GM12891 (cell line): ENCODE results near the gene SEMA3G.

Experiments
- DNase-seq: peaks from one replicate; pipeline ENCODE4 v3.0.0; 2011; ENCODE audit warnings: low spot score; ENCODE audit not compliant: insufficient read length
- FAIRE-seq: peaks from 2 replicates; lab custom pipeline; 2011; peaks lifted over from hg19 to GRCh38; lab: Jason Lieb, UNC
- PAX5 ChIP-seq: IDR thresholded peaks from 2 replicates; pipeline ENCODE4 v1.6.1; 2011; ENCODE audit warnings: low read length, moderate library complexity, mild to moderate bottlenecking; ENCODE audit not compliant: insufficient read depth, severe bottlenecking
- POLR2A ChIP-seq: IDR thresholded peaks from 2 replicates; pipeline ENCODE4 v1.6.1; 2011; ENCODE audit warnings: low read depth, low read length, control low read depth
- POLR2AphosphoS5 ChIP-seq: IDR thresholded peaks from 2 replicates; pipeline ENCODE4 v1.6.1; 2011; ENCODE audit warnings: low read depth, low read length, control low read depth
- POU2F2 ChIP-seq: IDR thresholded peaks from 2 replicates; pipeline ENCODE4 v1.6.1; 2011; ENCODE audit warnings: low read depth, mild to moderate bottlenecking, control low read depth, low read length, moderate library complexity
- SPI1 ChIP-seq: IDR thresholded peaks from 2 replicates; pipeline ENCODE4 v1.6.1; 2011; ENCODE audit warnings: low read depth, low read length, control low read depth
- TAF1 ChIP-seq: IDR thresholded peaks from 2 replicates; pipeline ENCODE4 v1.6.1; 2011; ENCODE audit warnings: low read depth, low read length, control low read depth

SEMA3G gene

GRCh38 chr3:52433328-52433995, 11.4 kb downstream of the SEMA3G start:
- TF ChIP-seq TAF1: no peak
- TF ChIP-seq PAX5: no peak
- no peak for TF ChIP-seq POU2F2
- no peak for TF ChIP-seq POLR2A
- TF ChIP-seq SPI1: no peak
- no peak for TF ChIP-seq POLR2AphosphoS5
- DNase-seq (no peak), FAIRE-seq (no peak)

- TF ChIP-seq POLR2AphosphoS5 (no peak), SPI1 (no peak), TAF1 (no peak), POLR2A (no peak), POU2F2 (no peak), PAX5 (no peak)
- FAIRE-seq (no peak), DNase-seq (no peak)
Measured at GRCh38 chr3:52432691-52433141, 12.2 kb downstream of the SEMA3G start.

GRCh38 chr3:52432225-52432624, 12.7 kb downstream of the SEMA3G start:
- TF ChIP-seq POU2F2 (no peak), SPI1 (no peak), POLR2A (no peak), POLR2AphosphoS5 (no peak), TAF1 (no peak), PAX5 (no peak)
- DNase-seq (no peak), FAIRE-seq (no peak)

- TF ChIP-seq POLR2AphosphoS5: no peak
- TF ChIP-seq TAF1: no peak
- DNase-seq (no peak), FAIRE-seq (no peak)
Measured at GRCh38 chr3:52431459-52432223, 13.3 kb downstream of the SEMA3G start.

- DNase-seq (no peak), FAIRE-seq (no peak)
- TF ChIP-seq POLR2A: no peak
- no peak for TF ChIP-seq POU2F2
- no peak for TF ChIP-seq SPI1
- no peak for TF ChIP-seq TAF1
- TF ChIP-seq POLR2AphosphoS5: no peak
- TF ChIP-seq PAX5: no peak
Measured at GRCh38 chr3:52430416-52430810, 14.5 kb downstream of the SEMA3G start.

- TF ChIP-seq POLR2AphosphoS5 (no peak), PAX5 (no peak), TAF1 (no peak), SPI1 (no peak), POLR2A (no peak), POU2F2 (no peak)
- FAIRE-seq: no peak
- no peak for DNase-seq
Measured at GRCh38 chr3:52429779-52430415, 15.0 kb downstream of the SEMA3G start.

- TF ChIP-seq TAF1 (no peak), PAX5 (no peak), POLR2A (no peak), SPI1 (no peak), POU2F2 (no peak), POLR2AphosphoS5 (no peak)
- FAIRE-seq: no peak
- no peak for DNase-seq
Measured at GRCh38 chr3:52429031-52429430, 15.9 kb downstream of the SEMA3G start.

- DNase-seq (no peak), FAIRE-seq (peak; percentile 96)
- TF ChIP-seq POLR2A (no peak), PAX5 (no peak), TAF1 (no peak), POU2F2 (no peak), POLR2AphosphoS5 (no peak), SPI1 (no peak)
Measured at GRCh38 chr3:52428151-52429005, 16.5 kb downstream of the SEMA3G start.

- DNase-seq (no peak), FAIRE-seq (no peak)
- TF ChIP-seq POU2F2 (no peak), POLR2AphosphoS5 (no peak), TAF1 (no peak), POLR2A (no peak), SPI1 (no peak), PAX5 (no peak)
Measured at GRCh38 chr3:52423173-52423572, 21.7 kb downstream of the SEMA3G start.
